ENCODE measurements around the gene CMTM5.
A peak's percentile ranks its signal among the peaks of the same experiment; 100 is the strongest.

The CMTM5 gene

GRCh38 chr14:23376482-23377197 lies at the start of gene CMTM5:
CMTM5 (plus strand) TSS chr14:23377046; CDS start chr14:23377252, 206 bp downstream.
- DNase-seq: no peak

GRCh38 chr14:23327947-23328744 lies 48.7 kb upstream of the CMTM5 start:
- DNase-seq: peak; percentile 61

GRCh38 chr14:23335623-23336022 lies 41.2 kb upstream of the CMTM5 start:
- no peak for DNase-seq

GRCh38 chr14:23339506-23340268 lies 37.2 kb upstream of the CMTM5 start:
- DNase-seq: no peak

- DNase-seq: no peak
Observed at GRCh38 chr14:23344481-23344880, 32.4 kb upstream of the CMTM5 start.

GRCh38 chr14:23345987-23346692 lies 30.7 kb upstream of the CMTM5 start:
- no peak for DNase-seq

GRCh38 chr14:23346693-23347405 lies 30.0 kb upstream of the CMTM5 start:
- no peak for DNase-seq

GRCh38 chr14:23347406-23348296 lies 29.2 kb upstream of the CMTM5 start:
- DNase-seq: no peak

GRCh38 chr14:23348297-23348655 lies 28.6 kb upstream of the CMTM5 start:
- DNase-seq: no peak

- no peak for DNase-seq
Observed at GRCh38 chr14:23349156-23349845, 27.5 kb upstream of the CMTM5 start.

- no peak for DNase-seq
Observed at GRCh38 chr14:23351681-23352505, 25.0 kb upstream of the CMTM5 start.

- DNase-seq: peak; percentile 63
Observed at GRCh38 chr14:23352506-23353432, 24.1 kb upstream of the CMTM5 start, which contains the start of gene SLC22A17. SLC22A17 (minus strand) TSS chr14:23352887.

- DNase-seq: no peak
Observed at GRCh38 chr14:23353433-23353780, 23.4 kb upstream of the CMTM5 start.

GRCh38 chr14:23354990-23355389 lies 21.9 kb upstream of the CMTM5 start:
- no peak for DNase-seq

GRCh38 chr14:23355871-23356435 lies 20.9 kb upstream of the CMTM5 start:
- DNase-seq: no peak

- DNase-seq: no peak
Observed at GRCh38 chr14:23356662-23357061, 20.2 kb upstream of the CMTM5 start.

- DNase-seq: no peak
Observed at GRCh38 chr14:23357261-23357660, 19.6 kb upstream of the CMTM5 start.

GRCh38 chr14:23358042-23358441 lies 18.8 kb upstream of the CMTM5 start:
- DNase-seq: no peak
